ENCODE results near the gene SLC35F3.

Gene SLC35F3

DNA sequence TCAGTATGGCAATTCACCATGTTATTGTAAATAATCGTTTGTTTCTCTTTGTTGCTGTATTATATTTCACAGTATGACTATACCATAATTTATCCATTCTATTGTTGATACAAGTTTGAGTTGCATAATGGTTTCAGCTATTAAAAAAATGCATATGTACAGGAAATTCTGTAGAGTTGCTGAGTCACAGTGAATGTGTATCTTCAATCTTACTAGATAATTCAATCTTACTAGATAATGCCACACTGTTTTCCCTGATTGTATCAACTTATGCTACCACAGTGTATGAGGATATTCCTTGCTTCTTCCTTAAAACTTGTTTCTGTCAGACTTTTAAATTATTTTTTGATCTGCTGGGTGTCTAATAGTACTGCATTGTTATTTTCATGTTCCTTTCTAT, 465.3 kb downstream of the SLC35F3 start:
- TF ChIP-seq, protein P1, sequence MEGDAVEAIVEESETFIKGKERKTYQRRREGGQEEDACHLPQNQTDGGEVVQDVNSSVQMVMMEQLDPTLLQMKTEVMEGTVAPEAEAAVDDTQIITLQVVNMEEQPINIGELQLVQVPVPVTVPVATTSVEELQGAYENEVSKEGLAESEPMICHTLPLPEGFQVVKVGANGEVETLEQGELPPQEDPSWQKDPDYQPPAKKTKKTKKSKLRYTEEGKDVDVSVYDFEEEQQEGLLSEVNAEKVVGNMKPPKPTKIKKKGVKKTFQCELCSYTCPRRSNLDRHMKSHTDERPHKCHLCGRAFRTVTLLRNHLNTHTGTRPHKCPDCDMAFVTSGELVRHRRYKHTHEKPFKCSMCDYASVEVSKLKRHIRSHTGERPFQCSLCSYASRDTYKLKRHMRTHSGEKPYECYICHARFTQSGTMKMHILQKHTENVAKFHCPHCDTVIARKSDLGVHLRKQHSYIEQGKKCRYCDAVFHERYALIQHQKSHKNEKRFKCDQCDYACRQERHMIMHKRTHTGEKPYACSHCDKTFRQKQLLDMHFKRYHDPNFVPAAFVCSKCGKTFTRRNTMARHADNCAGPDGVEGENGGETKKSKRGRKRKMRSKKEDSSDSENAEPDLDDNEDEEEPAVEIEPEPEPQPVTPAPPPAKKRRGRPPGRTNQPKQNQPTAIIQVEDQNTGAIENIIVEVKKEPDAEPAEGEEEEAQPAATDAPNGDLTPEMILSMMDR (IDR thresholded peaks at IDR 0.05; ENCODE audit: insufficient read depth, low read depth, low read length, missing control alignments) = no peak
- H3K4me3 ChIP-seq (ENCODE audit: low read depth, low read length) = no peak overlapping the region
- DNase-seq (ENCODE audit: low read depth) = no peak

DNA sequence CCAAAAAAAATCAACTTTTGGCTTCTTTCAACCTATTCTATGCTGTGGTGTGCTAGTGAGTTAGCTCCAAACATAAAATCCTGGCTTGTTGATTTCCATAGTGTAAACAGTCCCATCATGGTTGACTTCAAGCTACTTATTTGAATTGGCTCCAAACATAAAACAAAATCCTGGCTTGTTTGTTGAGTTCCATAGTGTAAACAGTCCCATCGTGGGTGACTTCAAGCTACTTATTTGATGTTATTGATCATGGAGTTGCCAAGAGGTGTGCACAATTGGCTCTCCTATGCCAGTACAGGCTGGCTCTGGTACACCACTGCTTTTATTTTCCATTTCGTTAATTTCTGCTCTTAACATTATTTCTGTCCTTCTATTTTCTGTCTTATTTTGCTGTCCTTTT, 466.9 kb downstream of the SLC35F3 start:
- TF ChIP-seq, protein P1 (IDR thresholded peaks at IDR 0.05; ENCODE audit: insufficient read depth, low read depth, low read length, missing control alignments) = no peak
- no peak for DNase-seq (ENCODE audit: low read depth)
- no peak overlapping the region for H3K4me3 ChIP-seq (ENCODE audit: low read depth, low read length)

DNA sequence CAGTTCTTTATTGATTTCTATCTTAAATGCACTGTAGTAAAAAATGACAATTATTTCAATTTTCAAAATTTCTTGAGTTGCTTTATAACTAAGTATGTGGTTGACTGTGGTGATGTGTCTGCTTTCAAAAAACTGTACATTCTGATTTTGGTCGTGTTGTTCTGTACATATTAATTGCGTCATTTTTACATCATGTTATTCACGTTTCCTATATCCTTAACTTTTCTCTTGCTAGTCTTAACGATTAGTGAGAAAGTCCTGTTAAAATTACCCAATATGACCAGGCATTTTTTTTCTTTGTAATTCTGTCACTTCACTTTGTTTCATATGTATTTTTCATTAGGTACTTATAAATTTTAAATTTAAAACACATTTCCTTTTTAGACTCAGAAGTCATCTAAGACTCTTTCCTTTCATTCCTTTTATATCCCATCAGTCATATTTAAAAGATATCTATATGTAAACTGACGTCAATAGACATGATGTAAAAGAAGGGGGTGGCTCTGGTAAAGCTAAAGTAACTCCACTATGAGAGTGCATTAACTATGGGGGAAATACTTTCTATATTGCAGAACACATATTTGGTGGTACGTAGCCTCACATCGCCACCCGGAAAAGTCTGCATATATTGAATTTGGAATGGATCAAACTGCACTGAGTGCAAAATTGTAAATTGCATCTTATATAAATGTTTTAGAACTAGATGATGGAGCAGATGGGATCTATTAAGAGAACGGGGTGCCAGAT, 467.7 kb downstream of the SLC35F3 start:
- peak overlapping the region; percentile 81 for H3K4me3 ChIP-seq (ENCODE audit: low read depth, low read length)
- TF ChIP-seq, protein P1 (IDR thresholded peaks at IDR 0.05; ENCODE audit: insufficient read depth, low read depth, low read length, missing control alignments) = no peak
- DNase-seq (ENCODE audit: low read depth) = no peak

DNA sequence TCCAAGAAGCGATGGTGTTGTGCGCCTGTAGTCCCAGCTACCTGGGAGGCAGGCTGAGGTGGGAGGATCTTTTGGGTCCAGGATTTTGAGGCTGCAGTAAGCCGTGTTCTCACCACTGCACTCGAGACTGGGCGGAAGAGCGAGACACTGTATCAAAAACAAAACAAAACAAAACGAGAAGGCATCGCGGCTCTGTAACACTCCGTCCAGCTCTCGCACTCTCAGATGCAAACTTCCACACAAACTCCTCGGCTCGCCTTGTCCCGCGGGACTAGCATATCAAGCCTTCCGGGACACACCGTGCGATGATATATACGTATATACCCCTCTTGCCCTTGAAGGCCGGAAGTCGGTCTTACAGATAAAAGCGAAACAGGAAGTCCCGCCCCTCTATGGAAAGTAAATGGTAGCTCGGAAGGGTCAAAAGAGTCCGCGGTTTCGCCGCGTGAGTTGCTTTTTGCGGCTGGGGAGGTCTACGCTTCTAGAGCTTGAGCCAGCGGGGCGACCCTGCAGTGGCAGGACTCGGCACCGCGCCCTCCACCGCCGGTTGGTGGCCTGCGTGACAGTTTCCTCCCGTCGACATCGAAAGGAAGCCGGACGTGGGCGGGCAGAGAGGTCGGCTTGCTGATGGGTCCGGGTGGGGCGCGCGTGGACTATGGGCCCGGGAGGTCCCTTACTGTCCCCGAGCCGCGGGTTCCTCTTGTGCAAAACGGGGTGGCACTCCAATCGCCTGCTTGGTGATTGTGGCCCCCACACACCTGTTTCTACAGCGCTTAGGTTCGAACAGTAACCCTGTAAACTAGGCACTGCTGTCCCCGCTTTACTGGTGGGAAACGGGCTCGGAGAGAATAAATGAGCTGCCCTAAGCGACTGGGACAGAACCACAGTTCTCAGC, 468.8 kb downstream of the SLC35F3 start, which contains the start of gene COA6:
COA6 (plus strand) TSS at position 393 of the 895 bp plus-strand sequence; CDS start at position 404, 11 bp downstream.
- peak; percentile 98 for DNase-seq (ENCODE audit: low read depth)
- TF ChIP-seq, protein P1 (IDR thresholded peaks at IDR 0.05; ENCODE audit: insufficient read depth, low read depth, low read length, missing control alignments) = no peak
- peak within 1 kb of the TSS; percentile 81 for H3K4me3 ChIP-seq (ENCODE audit: low read depth, low read length)

DNA sequence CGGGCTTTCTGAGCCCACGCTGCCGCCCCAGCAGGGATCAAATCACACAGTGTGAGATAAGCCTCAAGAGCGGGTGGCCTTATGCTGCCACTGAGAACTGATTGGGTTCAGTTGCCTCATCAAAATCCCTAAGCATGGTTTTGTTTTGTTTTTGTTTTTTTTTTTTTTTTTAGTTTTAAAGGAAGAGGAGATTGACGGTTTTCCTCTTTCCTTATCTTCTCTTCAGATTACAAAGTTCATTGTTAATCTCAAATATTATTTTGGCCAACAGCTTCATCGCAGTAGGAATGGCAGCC, 469.4 kb downstream of the SLC35F3 start:
- peak overlapping the region; percentile 81 for H3K4me3 ChIP-seq (ENCODE audit: low read depth, low read length)
- TF ChIP-seq, protein P1 (IDR thresholded peaks at IDR 0.05; ENCODE audit: insufficient read depth, low read depth, low read length, missing control alignments) = no peak
- no peak for DNase-seq (ENCODE audit: low read depth)

All from GM12865 (cell line).